Liver (tissue), 9 donors: ENCODE data around the gene KRT80. TPM values are rescaled to one million over a fixed set of nuclear protein-coding genes. Genes with fewer than 3 reads are reported as not detected.

Experiments
- DNase-seq: peaks from one replicate; pipeline ENCODE4 v3.0.0-alpha.2; 2017; ENCODE audit warnings: low spot score
- H3K27ac ChIP-seq, 2 donors: one replicate each; pipeline ENCODE4 v1.7.0; 2013; ENCODE audit warnings: inconsistent platforms in 2 of 2, low read length in 2 of 2, control low read depth in 1 of 2, low read depth in 1 of 2, mild to moderate bottlenecking in 1 of 2
- H3K27me3 ChIP-seq, 4 donors: one replicate each; pipeline versions ENCODE4 v1.6.1 to v1.7.0; 2013; ENCODE audit warnings: low read length in 3 of 4, inconsistent platforms in 1 of 4, mild to moderate bottlenecking in 1 of 4, moderate library complexity in 1 of 4; ENCODE audit not compliant: control insufficient read depth in 4 of 4, insufficient read depth in 4 of 4
- H3K36me3 ChIP-seq, 4 donors: one replicate each; pipeline versions ENCODE4 v1.6.1 to v1.7.0; 2013; ENCODE audit warnings: low read length in 3 of 4, mild to moderate bottlenecking in 3 of 4, low read depth in 1 of 4, moderate library complexity in 1 of 4; ENCODE audit not compliant: control insufficient read depth in 4 of 4, insufficient read depth in 3 of 4
- H3K4me1 ChIP-seq, 4 donors: one replicate each; pipeline versions ENCODE4 v1.6.1 to v1.7.0; 2013; ENCODE audit warnings: low read length in 3 of 4, mild to moderate bottlenecking in 3 of 4, moderate library complexity in 1 of 4; ENCODE audit not compliant: control insufficient read depth in 4 of 4, insufficient read depth in 4 of 4
- H3K4me3 ChIP-seq, 3 donors: one replicate each; pipeline versions ENCODE4 v1.6.1 to v1.7.0; 2013; ENCODE audit warnings: low read length in 3 of 3, control low read depth in 1 of 3, low read depth in 1 of 3, mild to moderate bottlenecking in 1 of 3
- H3K9ac ChIP-seq, 2 donors: one replicate each; pipeline ENCODE4 v1.7.0; 2013; ENCODE audit warnings: low read length in 2 of 2, mild to moderate bottlenecking in 2 of 2, moderate library complexity in 2 of 2, control low read depth in 1 of 2, low read depth in 1 of 2
- H3K9me3 ChIP-seq, 4 donors: one replicate each; pipeline versions ENCODE4 v1.6.1 to v1.7.0; 2013; ENCODE audit warnings: low read length in 3 of 4; ENCODE audit not compliant: control insufficient read depth in 4 of 4
- CTCF ChIP-seq: fragments of 150-350 bp; IDR thresholded peaks from 2 replicates; pipeline ENCODE4 v1.5.1; 2017; ENCODE audit warnings: improper control_type of control experiment, low read depth, low read length; ENCODE audit not compliant: missing input control
- EGR1 ChIP-seq, 2 donors: IDR thresholded peaks; 2 replicates each; pipeline ENCODE4 v1.6.1; 2016 to 2018; ENCODE audit warnings: antibody characterized with exemption in 2 of 2, low read depth in 2 of 2
- FOXA2 ChIP-seq: IDR thresholded peaks from 2 replicates; pipeline ENCODE4 v1.6.1; 2016; ENCODE audit warnings: antibody characterized with exemption
- GABPA ChIP-seq, 2 donors: IDR thresholded peaks in 1 of 2; conservative IDR thresholded peaks in 1 of 2; 2 replicates each; pipeline ENCODE4 v1.6.1; 2016; ENCODE audit warnings: antibody characterized with exemption in 2 of 2, mild to moderate bottlenecking in 1 of 2, moderate library complexity in 1 of 2
- HNF4A ChIP-seq, 2 donors: conservative IDR thresholded peaks; 2 replicates each; pipeline ENCODE4 v1.6.1; 2016; ENCODE audit warnings: antibody characterized with exemption in 2 of 2, mild to moderate bottlenecking in 2 of 2
- HNF4G ChIP-seq: IDR thresholded peaks from 2 replicates; pipeline ENCODE4 v1.6.1; 2016; ENCODE audit warnings: antibody characterized with exemption
- JUND ChIP-seq, 2 donors: IDR thresholded peaks; 2 replicates each; pipeline ENCODE4 v1.6.1; 2016; ENCODE audit warnings: antibody characterized with exemption in 2 of 2
- MAX ChIP-seq: IDR thresholded peaks from 2 replicates; pipeline ENCODE4 v1.6.1; 2016; ENCODE audit warnings: antibody characterized with exemption
- RAD21 ChIP-seq, 2 donors: IDR thresholded peaks; 2 replicates each; pipeline ENCODE4 v1.6.1; 2016; ENCODE audit warnings: antibody characterized with exemption in 2 of 2, mild to moderate bottlenecking in 2 of 2
- RXRA ChIP-seq, 2 donors: IDR thresholded peaks; 2 replicates each; pipeline ENCODE4 v1.6.1; 2017 to 2018; ENCODE audit warnings: antibody characterized with exemption in 2 of 2, mild to moderate bottlenecking in 1 of 2
- SP1 ChIP-seq: IDR thresholded peaks from 2 replicates; pipeline ENCODE4 v1.6.1; 2018; ENCODE audit warnings: antibody characterized with exemption, mild to moderate bottlenecking
- TAF1 ChIP-seq: conservative IDR thresholded peaks from 2 replicates; pipeline ENCODE4 v1.6.1; 2016; ENCODE audit warnings: antibody characterized with exemption, mild to moderate bottlenecking
- YY1 ChIP-seq: IDR thresholded peaks from 2 replicates; pipeline ENCODE4 v1.6.1; 2016; ENCODE audit warnings: antibody characterized with exemption, mild to moderate bottlenecking
- ZBTB33 ChIP-seq: IDR thresholded peaks from 2 replicates; pipeline ENCODE4 v1.6.1; 2016; ENCODE audit warnings: antibody characterized with exemption
- WGBS: extraction: QIAGEN DNeasy Blood & Tissue Kit; methylation state at CpG from one replicate; pipeline ENCODE4 v1.1.7; 2013; 5-methylcytosine and 5-hydroxymethylcytosine counted together
- polyA plus RNA-seq, 2 donors: library from polyadenylated mRNA; stranded (reverse) in 1 of 2; unstranded in 1 of 2; fragments of 200-250 nt in 1 of 2; fragments of >200 nt in 1 of 2; fragmentation: Nextera tagmentation in 1 of 2; extraction: Ambion mirVana in 1 of 2; gene quantifications; one replicate each; pipeline versions ENCODE4 v1.2.1 to v1.2.3, GENCODE V29; 2013 to 2015
- total RNA-seq, 2 donors: library from RNA; depleted of rRNA; stranded (reverse); fragments of >200 nt; gene quantifications; one replicate each; pipeline ENCODE4 v1.2.3, GENCODE V29; 2014
- donor health status: healthy.
- donor health status: healthy.
- donor health status: healthy.
- donor health status: healthy.
- donor health status: healthy.

Gene KRT80
- total and polyA plus RNA-seq, 4 donors, result 0.04 to 0.12 (median 0.07) TPM

- Histone ChIP-seq H3K9me3 (no peaks in the 10 kb centered on the region), H3K9ac (no peak overlapping the region), H3K4me3 (no peak overlapping the region), H3K4me1 (no peaks in the 10 kb centered on the region), H3K27me3 (no peaks in the 10 kb centered on the region), H3K36me3 (no peaks in the 10 kb centered on the region), H3K27ac (no peak overlapping the region)
- DNase-seq, result no peak
- TF ChIP-seq MAX (no peak), YY1 (no peak), FOXA2 (no peak), HNF4A (conservative IDR thresholded peaks at IDR 0.05) (no peak), CTCF (no peak), ZBTB33 (no peak), HNF4G (no peak), JUND (IDR thresholded peaks at IDR 0.05) (no peak), GABPA (IDR thresholded peaks at IDR 0.05 in 1 of 2, conservative IDR thresholded peaks at IDR 0.05 in 1 of 2) (no peak), RXRA (IDR thresholded peaks at IDR 0.05) (no peak), TAF1 (no peak), RAD21 (IDR thresholded peaks at IDR 0.05) (no peak), SP1 (no peak)
- 94% methylated on average over 8 of the region's 8 CpGs for WGBS
Measured at GRCh38 chr12:52146089-52146821, 45.6 kb downstream of the KRT80 start.

- H3K27ac ChIP-seq, result no peak overlapping the region
- H3K36me3 ChIP-seq, result no peaks in the 10 kb centered on the region
- no peaks in the 10 kb centered on the region for H3K4me1 ChIP-seq
- no peaks in the 10 kb centered on the region for H3K27me3 ChIP-seq
- no peak for DNase-seq
- no peak overlapping the region for H3K4me3 ChIP-seq
- TF ChIP-seq CTCF, result no peak
- no peak for TF ChIP-seq RXRA (IDR thresholded peaks at IDR 0.05)
- TF ChIP-seq MAX, result no peak
- no peak for TF ChIP-seq YY1
- no peak for TF ChIP-seq ZBTB33
- no peak for TF ChIP-seq EGR1 (IDR thresholded peaks at IDR 0.05; ENCODE audit: low read depth in 2 of 2)
- no peaks in the 10 kb centered on the region for H3K9me3 ChIP-seq
- H3K9ac ChIP-seq, result no peak overlapping the region
- WGBS, result 88% methylated on average over 18 of the region's 18 CpGs
Measured at GRCh38 chr12:52145228-52146088, 46.4 kb downstream of the KRT80 start.
